Ishikawa (cell line): ENCODE data around the gene SYT1.

Experiments used
- EP300 ChIP-seq: IDR thresholded peaks from 2 replicates; pipeline ENCODE4 v1.6.1; 2012; ENCODE audit warnings: borderline replicate concordance
- FOXM1 ChIP-seq: IDR thresholded peaks from 2 replicates; pipeline ENCODE4 v1.6.1; 2012; ENCODE audit warnings: low read depth, borderline replicate concordance
- MAX ChIP-seq: IDR thresholded peaks from 2 replicates; pipeline ENCODE4 v1.6.1; 2012
- REST ChIP-seq: IDR thresholded peaks from 2 replicates; pipeline ENCODE4 v1.6.1; 2012; ENCODE audit warnings: low read depth, mild to moderate bottlenecking
- TEAD4 ChIP-seq: IDR thresholded peaks from 2 replicates; pipeline ENCODE4 v1.6.1; 2012

GRCh38 chr12:79006306-79006705, 141.7 kb downstream of the SYT1 start:
- no peak for TF ChIP-seq REST
- TF ChIP-seq FOXM1, result no peak
- TF ChIP-seq TEAD4, result no peak
- no peak for TF ChIP-seq MAX
- TF ChIP-seq EP300, result no peak
